Measurements from ENCODE around the gene UBXN1.
A peak's percentile ranks its signal among the peaks of the same experiment; 100 is the strongest.

Gene UBXN1

DNA sequence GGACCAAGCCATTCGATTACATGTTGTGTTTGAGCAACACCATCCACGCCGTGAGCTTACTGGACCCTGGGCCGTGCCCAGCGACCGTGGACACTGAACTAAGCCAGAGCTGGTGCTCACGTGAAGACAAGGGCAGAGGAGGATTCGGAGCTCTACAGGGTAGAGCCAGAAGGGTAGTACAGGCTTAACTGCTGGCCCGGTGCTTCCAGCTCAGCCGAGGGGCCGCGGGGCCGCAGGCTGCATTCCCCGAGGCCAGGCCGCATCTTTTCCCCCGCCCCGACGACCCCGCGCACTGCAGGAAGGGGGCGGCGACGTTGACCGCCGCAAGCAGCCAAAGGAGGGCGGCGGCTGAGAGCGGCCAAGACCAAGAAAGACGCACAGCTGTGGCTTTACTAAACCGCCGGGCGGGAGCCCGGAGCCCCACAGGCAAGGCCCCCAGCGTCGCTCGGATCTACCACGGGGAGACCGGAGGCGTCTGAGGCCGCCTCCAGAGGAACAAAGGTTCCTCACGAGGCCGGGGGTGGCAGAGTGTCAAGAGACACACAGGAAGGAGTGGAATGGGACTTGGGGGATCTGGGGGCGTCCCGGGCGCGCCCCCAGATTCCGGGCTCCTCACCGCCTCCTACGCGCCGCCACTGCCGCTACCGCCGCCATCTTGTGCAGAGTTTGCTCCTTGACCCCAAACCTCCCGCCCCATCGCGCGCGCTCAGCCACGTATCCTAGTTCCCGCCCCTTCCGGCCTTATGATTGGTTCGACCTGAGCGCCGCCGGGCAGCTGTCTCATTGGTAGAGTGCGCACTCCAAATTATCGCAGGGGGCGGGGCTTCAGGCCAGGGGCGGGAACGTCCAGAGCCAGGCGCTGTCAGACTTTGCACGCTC, 32.7 kb downstream of the UBXN1 start, which contains the start of gene GANAB:
GANAB (minus strand) TSS at position 668 of the 879 bp plus-strand sequence; CDS start at position 654, 14 bp downstream.
- peak; percentile 99 to 100 for DNase-seq (ENCODE audit: low read depth in 2 of 2)

GRCh38 chr11:62645671-62645945, 33.3 kb downstream of the UBXN1 start:
- no peak for DNase-seq (ENCODE audit: low read depth in 2 of 2)

DNA sequence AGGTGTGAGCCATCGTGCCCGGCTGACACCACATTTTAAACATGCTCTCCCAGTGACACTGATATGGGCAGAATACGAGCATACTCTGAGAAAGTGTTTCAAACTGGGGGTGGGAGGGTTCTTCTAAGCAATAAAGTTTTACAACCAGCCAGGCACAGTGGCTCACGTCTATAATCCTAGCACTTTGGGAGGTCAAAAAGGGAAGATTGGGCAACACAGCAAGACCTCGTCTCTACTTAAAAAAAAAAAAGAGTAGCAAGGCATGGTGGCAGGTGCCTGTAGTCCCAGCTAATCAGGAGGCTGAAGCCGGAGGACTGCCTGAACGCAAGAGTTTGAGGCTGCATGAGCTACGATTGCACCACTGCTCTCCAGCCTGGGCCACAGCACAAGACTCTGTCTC, 34.7 kb downstream of the UBXN1 start:
- DNase-seq (ENCODE audit: low read depth in 2 of 2): no peak

DNA sequence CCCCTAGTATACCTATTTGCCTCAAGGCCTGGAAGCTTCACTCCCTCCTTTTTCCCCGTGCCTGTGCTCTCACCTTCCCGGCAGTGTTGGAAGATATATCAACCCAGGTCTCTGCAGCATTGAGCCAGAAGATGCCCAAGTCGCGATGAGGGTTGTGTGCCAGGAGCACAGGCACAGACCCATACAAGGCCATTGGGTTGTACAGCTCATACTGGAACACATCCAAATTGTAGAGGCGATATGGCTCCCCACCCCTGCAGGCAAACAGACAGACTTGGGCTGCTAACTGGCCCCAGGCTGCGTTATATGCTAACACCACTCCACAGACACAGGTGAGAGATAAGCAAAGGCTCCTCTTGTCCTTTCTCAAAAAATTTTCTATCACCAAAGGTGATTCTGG, 46.4 kb downstream of the UBXN1 start:
- no peak for DNase-seq (ENCODE audit: low read depth in 2 of 2)

- no peak for DNase-seq (ENCODE audit: low read depth in 2 of 2)
Measured at GRCh38 chr11:62627713-62628112, 51.2 kb downstream of the UBXN1 start.
